ENCODE data around the gene LGALS1. TPM values are rescaled to one million over a fixed set of nuclear protein-coding genes. Genes with fewer than 3 reads are reported as not detected.

The LGALS1 gene
- total and polyA plus RNA-seq, 9 of the 15 experiments (the other 6 are each of a cell fraction or from before 2014, with no cell fraction given), result 160 to 800 (median 330) TPM

- TF ChIP-seq ATF3 (IDR thresholded peaks at IDR 0.05), result no peak
- TF ChIP-seq ATF3 (CRISPR knock-in tag; conservative IDR thresholded peaks at IDR 0.05), result no peak
- TF ChIP-seq ZFP36 (IDR thresholded peaks at IDR 0.05; ENCODE audit: low read depth, low read length, partially characterized antibody), result peak; percentile 4
- no peak for TF ChIP-seq CGGBP1 (CRISPR knock-in tag; IDR thresholded peaks at IDR 0.05)
- TF ChIP-seq BCOR (IDR thresholded peaks at IDR 0.05), result peak; percentile 93
- no peak for TF ChIP-seq NFE2 (IDR thresholded peaks at IDR 0.05; ENCODE audit: low read depth)
- no peak for TF ChIP-seq ZNF592 (IDR thresholded peaks at IDR 0.05)
- TF ChIP-seq CHD4 (IDR thresholded peaks at IDR 0.05; ENCODE audit: insufficient read depth, insufficient replicate concordance, low read depth, low read length, poor library complexity, severe bottlenecking), result no peak
- no peak for TF ChIP-seq SNRNP70 (optimal IDR thresholded peaks at IDR 0.05; ENCODE audit: low read depth, low read length)
- TF ChIP-seq MBD2 (IDR thresholded peaks at IDR 0.05; ENCODE audit: borderline replicate concordance, low read depth), result peak; percentile 24
- TF ChIP-seq NFRKB (IDR thresholded peaks at IDR 0.05; ENCODE audit: low read depth), result no peak
- TF ChIP-seq, protein P1, sequence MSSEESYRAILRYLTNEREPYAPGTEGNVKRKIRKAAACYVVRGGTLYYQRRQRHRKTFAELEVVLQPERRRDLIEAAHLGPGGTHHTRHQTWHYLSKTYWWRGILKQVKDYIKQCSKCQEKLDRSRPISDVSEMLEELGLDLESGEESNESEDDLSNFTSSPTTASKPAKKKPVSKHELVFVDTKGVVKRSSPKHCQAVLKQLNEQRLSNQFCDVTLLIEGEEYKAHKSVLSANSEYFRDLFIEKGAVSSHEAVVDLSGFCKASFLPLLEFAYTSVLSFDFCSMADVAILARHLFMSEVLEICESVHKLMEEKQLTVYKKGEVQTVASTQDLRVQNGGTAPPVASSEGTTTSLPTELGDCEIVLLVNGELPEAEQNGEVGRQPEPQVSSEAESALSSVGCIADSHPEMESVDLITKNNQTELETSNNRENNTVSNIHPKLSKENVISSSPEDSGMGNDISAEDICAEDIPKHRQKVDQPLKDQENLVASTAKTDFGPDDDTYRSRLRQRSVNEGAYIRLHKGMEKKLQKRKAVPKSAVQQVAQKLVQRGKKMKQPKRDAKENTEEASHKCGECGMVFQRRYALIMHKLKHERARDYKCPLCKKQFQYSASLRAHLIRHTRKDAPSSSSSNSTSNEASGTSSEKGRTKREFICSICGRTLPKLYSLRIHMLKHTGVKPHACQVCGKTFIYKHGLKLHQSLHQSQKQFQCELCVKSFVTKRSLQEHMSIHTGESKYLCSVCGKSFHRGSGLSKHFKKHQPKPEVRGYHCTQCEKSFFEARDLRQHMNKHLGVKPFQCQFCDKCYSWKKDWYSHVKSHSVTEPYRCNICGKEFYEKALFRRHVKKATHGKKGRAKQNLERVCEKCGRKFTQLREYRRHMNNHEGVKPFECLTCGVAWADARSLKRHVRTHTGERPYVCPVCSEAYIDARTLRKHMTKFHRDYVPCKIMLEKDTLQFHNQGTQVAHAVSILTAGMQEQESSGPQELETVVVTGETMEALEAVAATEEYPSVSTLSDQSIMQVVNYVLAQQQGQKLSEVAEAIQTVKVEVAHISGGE (CRISPR knock-in tag; IDR thresholded peaks at IDR 0.05), result peak in 1 of 3 experiments; percentile 31; a peak in 1 of 6 replicates
- no peak for TF ChIP-seq E2F4 (CRISPR knock-in tag; IDR thresholded peaks at IDR 0.05; ENCODE audit: low read depth)
- TF ChIP-seq ZNF3 (CRISPR knock-in tag; IDR thresholded peaks at IDR 0.05), result no peak
- TF ChIP-seq ELF2 (CRISPR knock-in tag; IDR thresholded peaks at IDR 0.05), result peak; percentile 17; the same call in 1 of the 2 replicates
- no peak for TF ChIP-seq GABPB2 (CRISPR knock-in tag; conservative IDR thresholded peaks at IDR 0.05)
These were observed at the start of gene LGALS1 (continued) for GRCh38 chr22:37674951-37675929.

All from K562 (cell line).